Daoy (cell line): Measurements from ENCODE around the gene KANSL3. TPM values are rescaled to one million over a fixed set of nuclear protein-coding genes. Genes with fewer than 3 reads are reported as not detected.
"Not testable (repeated sequence)": the region's sequence is repeated elsewhere in the genome, so short reads cannot be mapped to it uniquely, and the experiment has no call there.

Experiments used
- DNase-seq: peaks from one replicate; pipeline ENCODE4 v3.0.0-alpha.2; 2015; ENCODE audit warnings: low read depth
- total RNA-seq: library from RNA; depleted of rRNA; stranded (reverse); fragments of >200 nt; shearing (Covaris generic); gene quantifications from 2 replicates; pipeline ENCODE4 v1.2.3, GENCODE V29; 2014

Gene KANSL3
- total RNA-seq, 1 experiment from 2014 or later = 22.1 TPM

- DNase-seq = no peak
Measured at GRCh38 chr2:96558485-96558884, 79.6 kb downstream of the KANSL3 start.

- DNase-seq = no peak
Measured at GRCh38 chr2:96558061-96558460, 80.1 kb downstream of the KANSL3 start.

- not testable (repeated sequence) for DNase-seq
Measured at GRCh38 chr2:96557421-96557820, 80.7 kb downstream of the KANSL3 start.

GRCh38 chr2:96556441-96557330 is 81.4 kb downstream of the KANSL3 start:
- DNase-seq = peak; percentile 92

GRCh38 chr2:96555146-96555610 is 82.9 kb downstream of the KANSL3 start:
- no peak for DNase-seq

GRCh38 chr2:96554293-96555145 is 83.6 kb downstream of the KANSL3 start:
- DNase-seq = peak; percentile 69

- DNase-seq = not testable (repeated sequence)
Measured at GRCh38 chr2:96553957-96554292, 84.2 kb downstream of the KANSL3 start.

GRCh38 chr2:96553176-96553956 is 84.7 kb downstream of the KANSL3 start:
- DNase-seq = no peak

GRCh38 chr2:96552315-96553175 is 85.6 kb downstream of the KANSL3 start:
- DNase-seq = no peak

GRCh38 chr2:96551605-96552314 is 86.4 kb downstream of the KANSL3 start:
- no peak for DNase-seq

- no peak for DNase-seq
Measured at GRCh38 chr2:96550787-96551604, 87.1 kb downstream of the KANSL3 start.

- DNase-seq = no peak
Measured at GRCh38 chr2:96549967-96550786, 87.9 kb downstream of the KANSL3 start.

- no peak for DNase-seq
Measured at GRCh38 chr2:96549466-96549785, 88.7 kb downstream of the KANSL3 start.

- DNase-seq = no peak
Measured at GRCh38 chr2:96548558-96549465, 89.3 kb downstream of the KANSL3 start.

GRCh38 chr2:96547731-96548171 is 90.4 kb downstream of the KANSL3 start:
- DNase-seq = no peak

GRCh38 chr2:96547203-96547641 is 90.9 kb downstream of the KANSL3 start:
- DNase-seq = no peak

GRCh38 chr2:96546797-96547196 is 91.3 kb downstream of the KANSL3 start:
- no peak for DNase-seq
